ENCODE measurements around the gene SUCO.

GRCh38 chr1:172630868-172631267 lies 97.9 kb downstream of the SUCO start:
- TF ChIP-seq, protein P1, sequence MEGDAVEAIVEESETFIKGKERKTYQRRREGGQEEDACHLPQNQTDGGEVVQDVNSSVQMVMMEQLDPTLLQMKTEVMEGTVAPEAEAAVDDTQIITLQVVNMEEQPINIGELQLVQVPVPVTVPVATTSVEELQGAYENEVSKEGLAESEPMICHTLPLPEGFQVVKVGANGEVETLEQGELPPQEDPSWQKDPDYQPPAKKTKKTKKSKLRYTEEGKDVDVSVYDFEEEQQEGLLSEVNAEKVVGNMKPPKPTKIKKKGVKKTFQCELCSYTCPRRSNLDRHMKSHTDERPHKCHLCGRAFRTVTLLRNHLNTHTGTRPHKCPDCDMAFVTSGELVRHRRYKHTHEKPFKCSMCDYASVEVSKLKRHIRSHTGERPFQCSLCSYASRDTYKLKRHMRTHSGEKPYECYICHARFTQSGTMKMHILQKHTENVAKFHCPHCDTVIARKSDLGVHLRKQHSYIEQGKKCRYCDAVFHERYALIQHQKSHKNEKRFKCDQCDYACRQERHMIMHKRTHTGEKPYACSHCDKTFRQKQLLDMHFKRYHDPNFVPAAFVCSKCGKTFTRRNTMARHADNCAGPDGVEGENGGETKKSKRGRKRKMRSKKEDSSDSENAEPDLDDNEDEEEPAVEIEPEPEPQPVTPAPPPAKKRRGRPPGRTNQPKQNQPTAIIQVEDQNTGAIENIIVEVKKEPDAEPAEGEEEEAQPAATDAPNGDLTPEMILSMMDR (optimal IDR thresholded peaks at IDR 0.05 in 1 of 3, IDR thresholded peaks at IDR 0.05 in 1 of 3, conservative IDR thresholded peaks at IDR 0.05 in 1 of 3; ENCODE audit: extremely low read depth in 1 of 3, insufficient read depth in 2 of 3, low read length in 3 of 3): no peak
- TF ChIP-seq EZH2 (IDR thresholded peaks at IDR 0.05; ENCODE audit: low read length): no peak

Data from keratinocyte (primary cell).